ENCODE results near the gene PIMREG.

PIMREG gene

DNA sequence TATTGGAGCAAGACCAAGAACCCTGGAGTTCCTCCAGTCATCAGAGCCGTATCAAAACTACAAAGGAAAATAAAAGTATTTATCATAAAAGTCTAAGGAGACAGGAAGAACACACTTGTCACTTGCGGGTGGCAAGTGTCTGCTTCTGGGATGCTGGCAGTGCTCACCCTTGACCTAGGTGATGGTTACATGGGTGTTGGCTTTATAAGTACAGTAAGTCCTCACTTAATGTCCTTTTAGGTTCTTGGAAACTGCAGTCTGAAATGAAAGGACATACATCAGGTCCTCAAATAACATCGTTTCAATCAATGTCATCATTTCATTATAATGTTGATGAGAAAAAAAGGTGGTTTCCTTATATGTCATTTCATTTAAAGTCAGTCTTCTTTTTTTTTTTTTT is 6.3 kb upstream of the PIMREG start:
- DNase-seq (ENCODE audit: low read depth), result no peak

DNA sequence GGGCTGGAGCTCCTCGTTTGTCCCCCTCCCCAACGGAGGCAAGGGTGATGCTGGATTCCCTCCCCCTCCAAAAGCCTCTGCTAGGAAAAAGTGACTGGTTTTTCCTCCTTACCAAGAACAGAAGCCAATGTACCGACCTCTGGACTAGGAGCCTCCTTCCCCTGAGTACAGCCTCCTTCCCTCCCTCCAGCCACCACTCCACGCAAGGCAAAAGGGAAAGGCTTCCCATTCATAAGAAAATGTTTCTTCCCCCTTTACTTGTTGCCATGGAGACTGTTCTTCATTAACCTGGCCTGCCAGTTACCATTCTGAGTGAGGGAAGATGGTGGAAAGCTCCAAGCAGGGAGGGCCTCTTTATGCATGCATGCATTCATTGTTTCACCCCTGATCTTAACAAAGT is 4.3 kb upstream of the PIMREG start:
- no peak for DNase-seq (ENCODE audit: low read depth)

DNA sequence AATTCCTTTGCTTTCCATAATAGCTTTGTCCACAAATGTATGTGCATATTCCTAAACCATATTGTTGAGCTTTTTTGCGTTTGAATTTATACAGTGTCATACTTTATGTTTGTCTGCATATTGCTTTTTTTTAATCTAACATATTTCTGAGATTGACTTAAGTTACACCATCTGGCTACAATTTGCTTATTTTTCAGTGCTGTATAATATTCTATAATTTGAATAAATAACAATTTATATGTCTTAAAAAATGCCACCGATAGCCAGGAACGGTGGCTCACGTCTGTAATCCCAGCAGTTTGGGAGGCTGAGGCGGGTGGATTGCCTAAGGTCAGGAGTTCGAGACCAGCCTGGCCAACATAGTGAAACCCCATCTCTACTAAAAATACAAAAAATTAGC is 1.5 kb upstream of the PIMREG start:
- no peak for DNase-seq (ENCODE audit: low read depth)

DNA sequence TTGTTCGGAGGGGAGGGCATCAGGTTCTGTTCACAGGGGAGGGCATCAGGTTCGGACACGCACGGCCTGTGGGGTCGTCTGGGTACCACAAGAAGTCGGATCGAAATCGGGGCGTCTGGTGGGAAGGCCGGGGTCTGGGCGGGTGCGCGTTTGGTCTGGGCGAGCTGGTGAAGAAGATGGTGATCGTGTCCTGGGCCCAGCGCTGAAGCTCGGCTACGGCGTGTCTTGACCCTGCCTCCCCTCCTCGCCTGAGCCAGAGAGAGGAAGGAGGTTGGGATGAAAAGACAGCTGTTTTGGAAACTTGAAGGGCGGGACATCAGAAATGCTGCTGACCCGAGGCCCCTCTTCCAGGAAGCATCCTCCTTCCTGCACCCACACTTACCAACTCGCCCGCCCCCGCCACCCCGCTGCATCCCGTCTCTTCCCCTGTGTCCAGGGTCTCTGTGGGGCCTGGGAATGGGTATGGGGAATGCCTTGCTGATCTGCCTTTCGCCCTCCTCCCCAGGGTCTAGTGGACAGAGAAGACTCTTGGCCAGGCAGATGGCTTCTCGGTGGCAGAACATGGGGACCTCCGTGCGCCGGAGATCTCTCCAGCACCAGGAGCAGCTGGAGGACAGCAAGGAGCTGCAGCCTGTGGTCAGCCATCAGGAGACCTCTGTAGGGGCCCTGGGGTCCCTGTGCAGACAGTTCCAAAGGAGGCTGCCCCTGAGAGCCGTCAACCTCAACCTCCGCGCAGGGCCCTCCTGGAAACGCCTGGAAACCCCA is 498 bp downstream of the PIMREG start:
- no peak for DNase-seq (ENCODE audit: low read depth)

DNA sequence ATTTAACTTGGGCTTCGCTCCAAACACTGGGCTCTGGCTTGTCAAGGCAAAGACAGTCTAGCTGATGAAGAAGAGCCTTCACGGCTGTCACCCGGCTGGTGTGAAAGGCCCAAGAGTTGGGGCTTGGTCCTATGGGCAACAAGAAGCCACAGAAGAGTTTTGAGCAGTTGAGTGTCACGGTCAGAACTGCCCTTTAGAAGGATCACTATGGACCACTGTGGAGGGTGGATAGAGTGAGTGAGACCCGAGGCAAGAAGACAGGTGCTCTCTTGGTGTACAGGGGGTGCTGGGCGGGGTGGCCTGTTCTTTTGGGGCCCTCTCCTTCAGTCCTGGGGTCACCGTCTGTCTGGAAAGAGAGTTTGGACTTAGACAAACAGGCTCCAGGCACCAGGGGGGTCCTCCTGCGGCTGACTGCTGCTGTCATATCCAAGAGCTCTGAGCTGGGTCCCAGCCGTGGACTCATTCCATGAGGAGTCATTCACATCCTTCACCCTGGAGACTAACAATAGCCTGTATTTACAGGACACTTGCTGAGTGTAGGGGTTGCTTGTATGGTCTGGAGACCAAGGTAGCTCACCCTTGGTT is 2.4 kb downstream of the PIMREG start:
- no peak for DNase-seq (ENCODE audit: low read depth)

DNA sequence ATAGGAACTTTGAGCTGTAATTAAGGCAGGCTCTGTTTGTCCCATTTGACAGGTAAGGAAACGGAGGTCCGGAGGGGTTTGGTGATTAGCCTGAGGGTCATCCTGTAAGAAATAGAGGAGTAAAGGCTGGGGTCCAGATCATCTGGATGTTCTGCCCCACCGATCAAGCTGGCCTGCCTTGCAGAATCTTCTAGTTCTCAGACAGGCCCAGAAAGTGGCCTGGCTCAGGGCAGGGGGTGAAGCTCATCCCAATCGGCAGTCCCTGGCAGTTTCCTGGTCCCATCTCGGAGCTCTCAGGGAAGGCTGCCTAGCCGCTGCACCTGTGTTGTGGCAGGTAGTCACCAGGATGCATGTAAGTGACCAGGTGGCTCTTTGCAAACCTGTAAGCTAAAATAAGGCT is 4.2 kb downstream of the PIMREG start:
- DNase-seq (ENCODE audit: low read depth), result no peak

DNA sequence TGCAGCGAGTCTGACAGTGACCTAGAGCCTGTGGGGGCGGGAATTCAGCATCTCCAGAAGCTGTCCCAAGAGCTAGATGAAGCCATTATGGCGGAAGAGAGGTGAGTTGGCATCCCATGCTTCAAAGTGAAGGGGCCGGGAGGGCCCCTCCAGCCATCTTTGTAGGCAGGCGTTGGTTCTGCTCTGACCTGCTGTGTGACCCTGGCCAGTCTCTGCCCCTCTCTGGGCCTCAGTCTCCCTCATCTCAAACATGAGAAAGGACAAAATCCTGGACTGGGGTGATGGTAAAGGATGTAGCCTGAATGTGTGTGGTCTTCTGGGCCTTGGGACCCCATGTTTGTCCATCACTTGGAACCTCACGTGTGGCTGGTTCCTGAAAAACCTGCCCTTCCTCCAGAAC is 5.1 kb downstream of the PIMREG start:
- no peak for DNase-seq (ENCODE audit: low read depth)

DNA sequence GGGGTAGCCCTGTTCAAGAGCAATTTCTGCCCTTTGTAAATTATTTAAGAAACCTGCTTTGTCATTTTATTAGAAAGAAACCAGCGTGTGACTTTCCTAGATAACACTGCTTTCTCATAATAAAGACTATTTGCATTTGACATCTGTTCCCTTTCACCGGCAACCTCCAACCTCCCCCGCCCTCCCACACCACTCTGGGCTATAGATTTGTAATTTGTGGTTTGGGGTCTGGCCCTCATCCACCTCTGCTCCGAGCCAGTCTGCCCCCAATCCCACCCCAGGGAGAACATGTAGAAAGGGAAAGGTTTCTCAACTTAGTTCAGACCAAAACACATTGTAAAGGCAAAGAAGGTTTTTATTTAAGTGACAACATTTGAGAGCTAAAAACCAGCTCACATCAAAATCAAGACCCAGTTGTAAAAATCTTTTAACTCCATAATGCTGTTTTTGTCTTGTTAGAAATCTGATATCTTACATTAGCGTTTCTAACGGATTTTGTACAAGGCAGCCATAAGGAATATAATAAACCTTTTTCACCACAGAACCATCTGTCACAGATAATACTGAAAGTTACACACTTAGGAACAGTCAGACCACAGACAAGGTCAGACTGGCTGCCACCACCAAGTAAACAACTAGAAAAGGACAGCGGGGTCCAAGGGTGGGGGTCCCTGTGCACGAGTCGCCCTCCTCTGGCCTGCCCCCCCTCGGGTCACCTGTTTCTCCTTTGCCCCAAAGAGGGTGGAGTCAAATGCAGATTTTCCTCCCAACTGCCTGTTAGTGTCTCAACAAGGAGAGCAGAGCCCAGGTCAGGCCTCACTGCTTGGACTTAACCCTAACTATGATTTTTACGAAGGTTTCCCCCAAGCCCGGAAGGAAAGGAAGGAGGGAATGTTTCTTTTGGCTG is 6.9 kb downstream of the PIMREG start:
- DNase-seq (ENCODE audit: low read depth), result no peak

DNA sequence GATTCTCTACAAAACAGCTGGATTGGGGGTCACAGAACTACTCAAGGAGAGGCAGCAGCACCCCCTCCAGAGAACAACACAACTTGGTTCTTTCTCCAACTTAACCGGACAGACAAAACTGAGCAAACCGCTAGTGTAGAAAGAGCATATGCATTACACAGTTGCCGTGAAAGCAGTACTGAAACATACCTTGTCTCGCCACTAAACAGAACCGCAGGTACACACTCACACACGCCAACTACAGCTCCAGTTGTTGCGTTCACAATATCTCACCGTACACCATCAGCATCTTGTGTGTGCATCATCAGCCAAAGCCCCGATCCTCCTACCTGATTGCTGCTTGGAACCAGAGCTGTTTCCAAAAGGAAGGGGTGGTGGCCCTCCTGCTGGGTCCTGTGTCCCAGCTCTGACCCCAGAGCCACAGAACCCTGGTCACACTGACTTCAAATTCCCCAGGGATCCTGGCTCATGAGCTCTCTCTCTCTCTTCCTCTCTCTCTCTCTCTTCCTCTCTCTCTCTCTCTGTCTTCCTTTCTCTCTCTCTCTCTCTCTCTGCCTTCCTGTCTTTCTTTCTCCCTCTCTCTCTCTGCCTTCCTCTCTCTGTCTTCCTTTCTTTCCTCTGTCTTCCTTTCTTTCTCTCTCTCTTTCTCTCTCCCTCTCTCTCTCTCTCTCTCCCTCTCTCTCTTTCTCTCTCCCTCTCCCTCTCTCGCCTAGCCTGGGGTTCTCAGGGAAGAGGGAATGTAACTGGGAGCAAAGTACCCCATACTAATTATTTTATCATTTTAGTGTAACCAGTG is 8.4 kb downstream of the PIMREG start:
- no peak for DNase-seq (ENCODE audit: low read depth)

DNA sequence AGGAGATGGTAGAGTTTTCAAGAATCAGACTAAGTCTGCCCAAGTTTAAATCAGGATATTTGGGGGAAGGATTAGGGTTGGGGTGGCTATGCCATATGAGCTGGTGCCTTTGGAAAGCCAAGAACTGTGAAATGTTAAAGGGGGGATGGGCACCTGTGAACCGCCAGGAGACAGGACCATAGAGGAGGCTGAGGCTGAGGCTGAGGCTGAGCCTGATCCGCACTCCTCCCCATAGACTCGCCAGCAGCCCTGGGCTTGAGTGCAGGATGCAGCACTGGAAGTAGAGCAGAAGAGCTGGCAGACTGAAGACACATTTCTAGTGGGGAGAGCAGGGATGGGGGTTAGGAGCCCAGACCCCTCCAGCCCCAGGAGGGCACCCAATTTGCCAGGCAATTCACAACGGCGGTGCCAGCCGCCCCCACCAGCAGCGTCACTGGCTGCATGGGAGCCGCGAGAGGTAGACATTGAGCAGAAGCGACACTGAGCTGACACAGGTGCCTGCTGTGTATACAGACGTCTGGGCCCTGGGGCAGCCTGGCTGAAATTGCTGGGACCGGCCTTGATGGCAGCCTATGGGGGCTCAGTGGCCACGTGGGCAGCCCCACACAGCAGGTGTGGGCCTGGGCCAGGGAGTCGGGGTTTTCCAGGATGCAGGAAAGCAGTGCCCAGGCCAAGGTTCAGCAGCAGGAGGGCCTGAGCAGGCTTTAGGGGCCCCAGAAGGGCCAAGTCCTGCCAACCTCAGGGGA is 9.2 kb downstream of the PIMREG start:
- no peak for DNase-seq (ENCODE audit: low read depth)

DNA sequence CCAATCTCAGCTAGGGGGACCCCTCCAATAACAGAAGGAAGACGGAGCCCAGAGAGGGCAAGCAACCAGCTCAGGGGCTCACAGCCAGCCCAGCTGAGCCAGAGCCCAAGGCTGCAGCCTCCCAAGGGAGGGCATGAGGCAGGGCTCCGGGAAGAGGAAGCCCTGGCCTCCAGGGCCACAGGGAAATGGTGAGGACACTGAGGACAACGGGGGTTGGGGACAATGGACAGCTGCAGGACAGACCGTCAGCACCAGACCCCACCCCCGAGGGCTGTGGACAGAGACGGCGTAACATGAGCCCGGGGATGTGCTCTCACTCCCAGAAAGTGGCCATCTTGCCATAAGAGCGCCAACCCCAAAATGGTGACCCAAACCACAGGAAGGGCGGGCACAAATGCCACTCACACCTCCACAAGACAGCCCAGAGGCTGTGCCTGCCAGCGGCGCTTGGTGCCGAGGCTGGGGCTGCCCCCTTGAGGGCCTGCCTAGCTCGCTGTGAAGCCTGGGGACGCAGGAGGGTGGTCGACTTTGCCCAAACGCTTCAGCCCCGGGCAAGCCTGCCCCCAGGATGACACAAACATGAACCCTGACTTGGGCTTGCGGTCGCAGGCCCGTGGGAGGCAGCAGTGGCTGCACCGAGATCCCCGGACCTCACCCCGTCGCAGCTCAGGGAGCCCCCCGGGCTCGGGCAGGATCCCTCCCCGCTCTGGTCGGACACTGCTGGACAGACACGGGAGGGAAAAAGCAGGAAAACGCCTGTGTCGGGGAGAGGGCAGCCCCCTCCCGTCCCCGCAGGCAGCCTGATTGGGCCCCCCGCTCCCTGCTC is 10.5 kb downstream of the PIMREG start:
- no peak for DNase-seq (ENCODE audit: low read depth)

DNA sequence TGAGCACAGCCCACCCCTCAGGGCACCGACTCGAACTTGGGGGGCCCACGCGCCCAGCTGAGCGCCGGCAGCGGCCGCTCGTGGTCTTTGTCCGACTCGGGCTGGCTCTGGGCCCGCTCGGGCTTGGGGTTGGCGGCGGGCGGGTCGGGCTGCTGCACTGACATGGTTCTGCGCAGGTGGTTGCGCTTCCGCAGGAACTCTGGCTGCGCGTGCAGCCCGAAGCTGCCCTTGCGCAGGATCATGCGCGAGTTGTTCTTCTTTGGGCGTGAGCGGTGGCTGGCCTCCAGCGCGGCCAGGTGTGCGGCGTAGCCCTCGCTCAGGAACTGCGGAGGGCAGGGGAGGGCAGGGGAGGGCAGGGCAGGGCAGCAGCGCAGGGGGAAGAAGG is 11.1 kb downstream of the PIMREG start:
- DNase-seq (ENCODE audit: low read depth), result no peak

DNA sequence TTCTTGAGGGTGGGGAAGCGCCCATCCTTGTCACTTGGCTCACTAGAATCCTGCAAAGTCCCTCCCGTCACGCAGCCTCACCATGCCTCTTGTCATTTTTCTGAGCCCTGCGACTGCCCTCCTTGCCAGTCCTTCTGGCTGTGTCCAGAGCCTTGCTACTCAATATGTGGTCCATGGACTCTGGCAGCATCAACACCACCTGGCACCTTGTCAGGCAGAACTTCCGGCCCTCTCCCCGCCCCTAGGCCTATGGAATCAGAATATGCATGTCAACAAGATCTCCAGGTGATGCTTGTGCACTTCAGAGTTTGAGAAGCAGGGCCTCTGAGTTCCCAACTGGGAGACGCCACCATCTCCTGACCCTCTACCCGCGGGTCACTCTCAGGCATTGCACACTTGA is 12.1 kb downstream of the PIMREG start:
- DNase-seq (ENCODE audit: low read depth), result no peak

DNA sequence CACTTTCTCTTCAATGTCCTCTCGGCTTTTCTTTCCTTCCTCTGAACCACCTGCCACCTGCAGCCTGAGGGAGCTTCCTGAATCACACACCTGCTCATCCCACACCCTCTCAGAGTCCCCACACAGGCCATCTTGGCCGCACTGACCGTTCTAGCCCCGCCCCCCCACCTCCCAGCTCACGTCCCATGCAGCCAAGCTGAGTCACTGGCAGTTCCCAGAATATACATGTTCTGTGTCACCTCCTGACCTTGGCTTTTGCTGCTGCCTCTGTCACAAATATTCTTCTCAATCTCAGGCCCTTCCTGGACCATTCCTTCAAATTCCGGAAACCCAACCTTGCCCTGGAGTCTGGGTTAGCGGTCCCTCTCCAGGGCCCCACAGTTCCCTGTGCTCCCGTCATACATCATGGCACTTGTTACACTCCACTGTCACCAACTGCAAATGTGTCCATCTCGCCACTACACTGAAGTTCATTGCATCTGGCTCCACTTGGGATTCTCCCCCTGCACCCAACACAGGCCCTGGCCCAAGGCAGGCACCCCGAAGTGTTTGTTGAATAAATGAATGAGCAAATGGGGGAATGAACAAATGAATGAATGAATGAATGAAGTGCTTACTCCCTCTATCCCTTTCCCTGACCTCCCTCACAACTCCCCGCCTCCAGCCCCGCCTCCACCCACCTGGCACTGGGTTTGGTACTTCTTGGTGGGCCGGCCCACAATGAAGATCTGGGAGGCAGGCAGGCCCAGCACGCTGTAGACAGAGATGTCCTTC is 12.8 kb downstream of the PIMREG start:
- DNase-seq (ENCODE audit: low read depth), result peak; percentile 22

DNA sequence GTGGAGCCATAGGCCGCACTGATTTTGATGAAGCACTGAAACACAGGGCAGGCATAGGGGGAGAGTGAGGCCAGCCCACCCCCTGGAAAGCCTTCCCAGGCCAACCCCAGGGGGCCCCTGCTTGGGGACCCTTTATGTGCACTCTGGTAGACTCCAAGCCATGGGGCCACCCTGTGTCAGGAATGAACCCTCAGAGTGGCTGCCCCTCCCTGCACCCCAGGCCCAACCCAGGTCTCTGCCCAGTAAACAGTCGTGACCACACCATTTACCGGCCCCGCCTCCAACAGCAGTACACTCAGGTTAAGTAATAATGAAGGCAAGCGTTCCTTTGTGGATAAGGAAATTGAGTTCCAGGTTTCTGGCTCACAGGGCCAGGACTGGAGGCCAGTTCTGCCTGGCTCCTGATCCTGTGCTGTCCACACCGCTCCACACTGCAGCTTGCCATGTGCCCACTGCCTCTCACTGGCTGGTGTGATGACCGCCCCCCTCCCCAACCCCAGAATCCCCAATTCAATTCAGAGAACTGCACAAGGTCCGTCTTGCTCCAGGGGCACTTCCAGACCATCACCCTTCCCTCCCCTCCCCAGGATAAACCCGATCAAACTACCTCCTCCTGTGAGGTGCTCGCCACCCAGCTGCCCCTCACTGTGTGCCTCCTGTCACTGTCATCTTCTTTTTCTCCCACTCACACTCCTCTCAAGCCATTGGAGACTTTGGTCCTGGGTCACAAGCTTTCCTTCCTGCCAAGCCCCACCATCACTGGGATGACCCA is 13.6 kb downstream of the PIMREG start:
- DNase-seq (ENCODE audit: low read depth), result no peak

DNA sequence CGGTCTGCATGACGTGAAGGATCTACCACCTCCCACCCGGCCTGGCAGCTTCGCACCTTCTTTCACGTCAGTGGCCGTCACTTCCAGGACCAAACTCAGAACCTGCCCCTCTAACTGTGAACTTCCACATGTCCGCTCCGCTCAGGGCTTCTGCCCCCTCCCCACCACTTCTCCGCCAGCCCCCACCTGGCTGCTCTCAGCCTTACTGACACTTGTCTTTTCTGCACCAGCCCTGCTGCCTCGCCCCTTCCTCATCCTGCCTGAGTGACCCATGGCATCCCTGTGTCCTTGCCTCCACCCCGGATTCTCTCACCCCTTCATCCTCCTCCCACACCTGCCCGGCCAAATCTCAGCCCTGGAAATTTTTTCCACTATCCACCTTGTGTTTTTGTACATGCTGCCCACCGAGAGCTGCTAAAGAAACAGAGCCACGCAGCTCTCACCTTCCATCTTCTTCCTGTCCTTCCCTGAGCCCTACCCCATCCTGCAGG is 14.2 kb downstream of the PIMREG start:
- no peak for DNase-seq (ENCODE audit: low read depth)

DNA sequence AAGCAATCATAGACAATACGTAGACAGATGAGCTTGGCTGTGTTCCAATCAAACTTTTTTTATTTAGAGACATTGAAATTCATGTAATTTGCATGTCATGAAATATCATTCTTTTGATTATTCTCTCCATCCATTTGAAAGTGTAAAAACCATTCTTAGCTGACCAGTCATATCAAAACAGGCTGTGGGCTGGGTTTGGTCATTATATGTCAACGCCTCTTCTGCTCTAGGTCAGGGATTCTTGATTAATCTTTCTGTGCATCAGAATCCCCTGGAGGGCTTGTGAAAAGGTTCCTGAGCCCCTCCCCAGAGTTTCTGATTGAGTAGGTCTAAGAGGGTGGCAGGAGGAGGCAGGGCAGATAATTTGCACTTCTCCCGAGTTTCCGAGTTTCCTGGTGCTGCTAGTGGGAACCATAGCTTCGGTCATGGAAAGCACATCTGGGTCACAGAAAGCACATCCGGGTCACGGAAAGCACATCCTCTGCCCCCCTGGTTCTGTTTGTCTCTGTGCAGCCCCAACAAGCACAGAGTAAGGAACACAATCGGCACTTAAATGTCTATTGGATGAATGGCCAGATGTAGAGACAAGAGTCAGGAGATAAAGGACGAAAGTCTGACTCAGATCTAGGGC is 16.4 kb downstream of the PIMREG start:
- no peak for DNase-seq (ENCODE audit: low read depth)

DNA sequence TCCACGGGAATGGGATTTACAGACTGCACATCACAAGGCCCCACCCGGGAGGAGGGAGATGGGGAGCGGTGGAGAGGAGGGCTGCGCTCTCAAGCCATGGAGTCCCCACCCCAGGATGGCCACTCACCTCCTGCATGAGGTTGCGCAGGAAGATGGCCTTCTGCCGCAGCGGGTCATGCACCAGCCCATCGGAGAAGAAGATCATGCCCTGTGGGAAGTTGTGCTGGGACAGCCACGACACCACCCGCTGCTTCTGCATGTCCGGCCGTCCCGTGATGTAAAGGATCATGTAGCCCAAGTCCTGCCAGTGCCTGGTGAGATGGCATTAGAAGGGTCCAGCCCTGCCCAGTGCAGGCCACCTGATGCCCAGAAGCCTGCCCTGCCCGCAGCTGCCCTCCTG is 17.0 kb downstream of the PIMREG start:
- DNase-seq (ENCODE audit: low read depth), result no peak
